Activated gamma-delta T cell treated with anti-CD3 and anti-CD28 coated beads, Interleukin-2, amount 50 U/mL, for 16 hours (primary cell): ENCODE measurements around the gene ANKRD9.

Experiments
- DNase-seq: peaks from one replicate; pipeline ENCODE4 v3.0.0-alpha.2; 2020; ENCODE audit warnings: low read depth

The ANKRD9 gene

GRCh38 chr14:102512793-102513300 is 3.3 kb upstream of the ANKRD9 start:
- no peak for DNase-seq

- no peak for DNase-seq
Measured at GRCh38 chr14:102511538-102511937, 2.0 kb upstream of the ANKRD9 start.

GRCh38 chr14:102510616-102511520 is 1.3 kb upstream of the ANKRD9 start:
- no peak for DNase-seq

GRCh38 chr14:102508774-102509745 is 516 bp downstream of the ANKRD9 start:
- no peak for DNase-seq

GRCh38 chr14:102508410-102508773 is 1.2 kb downstream of the ANKRD9 start:
- DNase-seq = no peak

GRCh38 chr14:102507857-102508312 is 1.7 kb downstream of the ANKRD9 start:
- no peak for DNase-seq

GRCh38 chr14:102507081-102507856 is 2.3 kb downstream of the ANKRD9 start:
- DNase-seq = no peak

- no peak for DNase-seq
Measured at GRCh38 chr14:102506626-102506925, 3.0 kb downstream of the ANKRD9 start.

- no peak for DNase-seq
Measured at GRCh38 chr14:102505775-102506625, 3.6 kb downstream of the ANKRD9 start.

- DNase-seq = no peak
Measured at GRCh38 chr14:102505000-102505619, 4.5 kb downstream of the ANKRD9 start.

- no peak for DNase-seq
Measured at GRCh38 chr14:102504328-102504999, 5.1 kb downstream of the ANKRD9 start.

- DNase-seq = no peak
Measured at GRCh38 chr14:102503641-102504327, 5.8 kb downstream of the ANKRD9 start.

- no peak for DNase-seq
Measured at GRCh38 chr14:102502571-102502970, 7.0 kb downstream of the ANKRD9 start.

GRCh38 chr14:102501751-102502315 is 7.7 kb downstream of the ANKRD9 start:
- DNase-seq = no peak

GRCh38 chr14:102500713-102501112 is 8.9 kb downstream of the ANKRD9 start:
- DNase-seq = no peak

GRCh38 chr14:102500158-102500662 is 9.4 kb downstream of the ANKRD9 start:
- DNase-seq = no peak

GRCh38 chr14:102499401-102500157 is 10.0 kb downstream of the ANKRD9 start:
- DNase-seq = no peak

GRCh38 chr14:102498678-102499265 is 10.8 kb downstream of the ANKRD9 start:
- DNase-seq = no peak
